ENCODE data around the gene SLC16A10.

GRCh38 chr6:111091987-111092386 is 4.7 kb downstream of the SLC16A10 start:
- no peak for TF ChIP-seq TCF7L2 (IDR thresholded peaks at IDR 0.05; ENCODE audit: low read depth, low read length)
- no peak for TF ChIP-seq POLR2AphosphoS5 (IDR thresholded peaks at IDR 0.05; ENCODE audit: low read depth, low read length)
- TF ChIP-seq CTCF (IDR thresholded peaks at IDR 0.05), result no peak
- TF ChIP-seq REST (IDR thresholded peaks at IDR 0.05; ENCODE audit: insufficient read depth in 1 of 2, low read depth in 2 of 2, low read length in 1 of 2), result no peak
- TF ChIP-seq SIN3A (IDR thresholded peaks at IDR 0.05; ENCODE audit: borderline replicate concordance, insufficient read depth, low read depth, low read length), result no peak
